Measurements from ENCODE around the gene HPSE2.

The HPSE2 gene

DNA sequence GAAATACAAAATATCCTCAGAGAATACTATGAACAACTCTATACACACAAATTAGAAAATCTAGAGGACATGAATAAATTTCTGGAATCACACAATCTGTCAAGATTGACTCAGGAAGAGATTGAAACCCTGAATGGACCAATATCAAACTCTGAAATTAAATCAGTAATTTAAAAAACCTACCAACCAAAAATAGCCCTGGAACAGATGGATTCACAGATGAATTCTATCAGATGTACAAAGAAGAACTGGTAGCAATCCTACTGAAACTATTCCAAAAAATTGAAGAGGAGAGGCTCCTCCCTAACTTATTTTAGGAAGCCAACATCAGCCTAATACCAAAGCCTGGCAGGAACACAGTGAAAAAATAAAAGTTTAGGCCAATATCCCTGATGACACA lies 190.0 kb downstream of the HPSE2 start:
- no peak for ATAC-seq
- TF ChIP-seq CSDC2 (CRISPR knock-in tag; IDR thresholded peaks at IDR 0.05) (no peak), SNAI2 (CRISPR knock-in tag; IDR thresholded peaks at IDR 0.05) (no peak), GLIS3 (CRISPR knock-in tag; IDR thresholded peaks at IDR 0.05) (no peak), ARNTL (CRISPR knock-in tag; IDR thresholded peaks at IDR 0.05; ENCODE audit: borderline replicate concordance, low read depth) (no peak), ZFP30 (CRISPR knock-in tag; IDR thresholded peaks at IDR 0.05) (no peak), ZFP3 (CRISPR knock-in tag; IDR thresholded peaks at IDR 0.05) (no peak), ZNF565 (CRISPR knock-in tag; conservative IDR thresholded peaks at IDR 0.05; ENCODE audit: low read depth) (no peak), OSR1 (CRISPR knock-in tag; IDR thresholded peaks at IDR 0.05) (no peak), PPARA (CRISPR knock-in tag; IDR thresholded peaks at IDR 0.05; ENCODE audit: borderline replicate concordance) (no peak), ZNF8 (CRISPR knock-in tag; IDR thresholded peaks at IDR 0.05) (no peak), ZC3H10 (CRISPR knock-in tag; IDR thresholded peaks at IDR 0.05) (no peak), ESRRG (CRISPR knock-in tag; IDR thresholded peaks at IDR 0.05) (no peak)
- TF ChIP-seq, protein P1, sequence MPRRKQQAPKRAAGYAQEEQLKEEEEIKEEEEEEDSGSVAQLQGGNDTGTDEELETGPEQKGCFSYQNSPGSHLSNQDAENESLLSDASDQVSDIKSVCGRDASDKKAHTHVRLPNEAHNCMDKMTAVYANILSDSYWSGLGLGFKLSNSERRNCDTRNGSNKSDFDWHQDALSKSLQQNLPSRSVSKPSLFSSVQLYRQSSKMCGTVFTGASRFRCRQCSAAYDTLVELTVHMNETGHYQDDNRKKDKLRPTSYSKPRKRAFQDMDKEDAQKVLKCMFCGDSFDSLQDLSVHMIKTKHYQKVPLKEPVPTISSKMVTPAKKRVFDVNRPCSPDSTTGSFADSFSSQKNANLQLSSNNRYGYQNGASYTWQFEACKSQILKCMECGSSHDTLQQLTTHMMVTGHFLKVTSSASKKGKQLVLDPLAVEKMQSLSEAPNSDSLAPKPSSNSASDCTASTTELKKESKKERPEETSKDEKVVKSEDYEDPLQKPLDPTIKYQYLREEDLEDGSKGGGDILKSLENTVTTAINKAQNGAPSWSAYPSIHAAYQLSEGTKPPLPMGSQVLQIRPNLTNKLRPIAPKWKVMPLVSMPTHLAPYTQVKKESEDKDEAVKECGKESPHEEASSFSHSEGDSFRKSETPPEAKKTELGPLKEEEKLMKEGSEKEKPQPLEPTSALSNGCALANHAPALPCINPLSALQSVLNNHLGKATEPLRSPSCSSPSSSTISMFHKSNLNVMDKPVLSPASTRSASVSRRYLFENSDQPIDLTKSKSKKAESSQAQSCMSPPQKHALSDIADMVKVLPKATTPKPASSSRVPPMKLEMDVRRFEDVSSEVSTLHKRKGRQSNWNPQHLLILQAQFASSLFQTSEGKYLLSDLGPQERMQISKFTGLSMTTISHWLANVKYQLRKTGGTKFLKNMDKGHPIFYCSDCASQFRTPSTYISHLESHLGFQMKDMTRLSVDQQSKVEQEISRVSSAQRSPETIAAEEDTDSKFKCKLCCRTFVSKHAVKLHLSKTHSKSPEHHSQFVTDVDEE (CRISPR knock-in tag; IDR thresholded peaks at IDR 0.05) = no peak
- TF ChIP-seq, protein P2, sequence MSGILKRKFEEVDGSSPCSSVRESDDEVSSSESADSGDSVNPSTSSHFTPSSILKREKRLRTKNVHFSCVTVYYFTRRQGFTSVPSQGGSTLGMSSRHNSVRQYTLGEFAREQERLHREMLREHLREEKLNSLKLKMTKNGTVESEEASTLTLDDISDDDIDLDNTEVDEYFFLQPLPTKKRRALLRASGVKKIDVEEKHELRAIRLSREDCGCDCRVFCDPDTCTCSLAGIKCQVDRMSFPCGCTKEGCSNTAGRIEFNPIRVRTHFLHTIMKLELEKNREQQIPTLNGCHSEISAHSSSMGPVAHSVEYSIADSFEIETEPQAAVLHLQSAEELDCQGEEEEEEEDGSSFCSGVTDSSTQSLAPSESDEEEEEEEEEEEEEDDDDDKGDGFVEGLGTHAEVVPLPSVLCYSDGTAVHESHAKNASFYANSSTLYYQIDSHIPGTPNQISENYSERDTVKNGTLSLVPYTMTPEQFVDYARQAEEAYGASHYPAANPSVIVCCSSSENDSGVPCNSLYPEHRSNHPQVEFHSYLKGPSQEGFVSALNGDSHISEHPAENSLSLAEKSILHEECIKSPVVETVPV (CRISPR knock-in tag; IDR thresholded peaks at IDR 0.05) = no peak

DNA sequence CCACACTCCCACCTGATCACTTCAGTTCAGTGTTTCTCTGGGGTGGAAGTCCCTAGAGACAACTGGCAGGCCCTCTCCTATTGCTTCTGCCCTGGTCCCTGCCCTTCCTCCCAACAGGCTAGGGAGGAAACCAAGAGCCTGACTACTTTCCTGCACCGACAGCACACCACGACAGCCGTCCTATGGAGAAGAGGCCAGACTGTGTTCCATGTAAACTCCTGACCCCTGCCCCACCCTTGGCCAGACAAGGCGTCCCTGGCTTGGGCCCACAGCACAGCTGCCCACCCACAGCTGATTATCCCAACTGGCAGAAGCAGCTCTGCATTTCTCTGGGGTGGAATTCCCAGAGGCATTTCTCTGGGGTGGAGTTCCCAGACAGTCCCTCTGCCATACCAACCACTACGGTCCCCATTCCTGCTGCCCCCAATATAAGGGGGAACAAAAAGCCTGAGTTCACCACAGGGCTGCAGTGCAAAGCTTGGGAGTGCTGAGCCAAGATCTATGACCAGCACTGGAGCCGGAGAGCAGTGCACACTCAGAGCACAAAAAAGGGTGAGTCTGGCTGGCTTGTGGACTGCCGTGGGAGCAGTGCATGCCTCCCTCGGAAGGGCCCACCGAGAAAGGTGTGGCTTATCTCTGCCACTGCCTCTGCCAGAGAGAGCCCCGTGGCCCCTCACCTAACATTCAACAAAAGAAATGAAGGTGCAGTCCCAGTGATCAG lies 193.4 kb downstream of the HPSE2 start:
- TF ChIP-seq BACH2 (CRISPR knock-in tag; IDR thresholded peaks at IDR 0.05; ENCODE audit: borderline replicate concordance) (no peak), OSR1 (CRISPR knock-in tag; IDR thresholded peaks at IDR 0.05) (no peak), ZNF565 (CRISPR knock-in tag; conservative IDR thresholded peaks at IDR 0.05; ENCODE audit: low read depth) (no peak), ZNF70 (CRISPR knock-in tag; IDR thresholded peaks at IDR 0.05) (no peak), GLIS3 (CRISPR knock-in tag; IDR thresholded peaks at IDR 0.05) (no peak), SNAI2 (CRISPR knock-in tag; IDR thresholded peaks at IDR 0.05) (no peak), ESRRG (CRISPR knock-in tag; IDR thresholded peaks at IDR 0.05) (no peak), CSDC2 (CRISPR knock-in tag; IDR thresholded peaks at IDR 0.05) (no peak), ZC3H10 (CRISPR knock-in tag; IDR thresholded peaks at IDR 0.05) (no peak), ZNF8 (CRISPR knock-in tag; IDR thresholded peaks at IDR 0.05) (no peak), TCF4 (CRISPR knock-in tag; IDR thresholded peaks at IDR 0.05; ENCODE audit: borderline replicate concordance) (no peak), TOX (CRISPR knock-in tag; IDR thresholded peaks at IDR 0.05; ENCODE audit: borderline replicate concordance) (no peak), ARNTL (CRISPR knock-in tag; IDR thresholded peaks at IDR 0.05; ENCODE audit: borderline replicate concordance, low read depth) (no peak), ZFP30 (CRISPR knock-in tag; IDR thresholded peaks at IDR 0.05) (no peak)
- TF ChIP-seq, protein P2 (CRISPR knock-in tag; IDR thresholded peaks at IDR 0.05) = no peak
- TF ChIP-seq, protein P3, sequence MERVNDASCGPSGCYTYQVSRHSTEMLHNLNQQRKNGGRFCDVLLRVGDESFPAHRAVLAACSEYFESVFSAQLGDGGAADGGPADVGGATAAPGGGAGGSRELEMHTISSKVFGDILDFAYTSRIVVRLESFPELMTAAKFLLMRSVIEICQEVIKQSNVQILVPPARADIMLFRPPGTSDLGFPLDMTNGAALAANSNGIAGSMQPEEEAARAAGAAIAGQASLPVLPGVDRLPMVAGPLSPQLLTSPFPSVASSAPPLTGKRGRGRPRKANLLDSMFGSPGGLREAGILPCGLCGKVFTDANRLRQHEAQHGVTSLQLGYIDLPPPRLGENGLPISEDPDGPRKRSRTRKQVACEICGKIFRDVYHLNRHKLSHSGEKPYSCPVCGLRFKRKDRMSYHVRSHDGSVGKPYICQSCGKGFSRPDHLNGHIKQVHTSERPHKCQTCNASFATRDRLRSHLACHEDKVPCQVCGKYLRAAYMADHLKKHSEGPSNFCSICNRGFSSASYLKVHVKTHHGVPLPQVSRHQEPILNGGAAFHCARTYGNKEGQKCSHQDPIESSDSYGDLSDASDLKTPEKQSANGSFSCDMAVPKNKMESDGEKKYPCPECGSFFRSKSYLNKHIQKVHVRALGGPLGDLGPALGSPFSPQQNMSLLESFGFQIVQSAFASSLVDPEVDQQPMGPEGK (CRISPR knock-in tag; IDR thresholded peaks at IDR 0.05; ENCODE audit: borderline replicate concordance) = no peak
- TF ChIP-seq, protein P4, sequence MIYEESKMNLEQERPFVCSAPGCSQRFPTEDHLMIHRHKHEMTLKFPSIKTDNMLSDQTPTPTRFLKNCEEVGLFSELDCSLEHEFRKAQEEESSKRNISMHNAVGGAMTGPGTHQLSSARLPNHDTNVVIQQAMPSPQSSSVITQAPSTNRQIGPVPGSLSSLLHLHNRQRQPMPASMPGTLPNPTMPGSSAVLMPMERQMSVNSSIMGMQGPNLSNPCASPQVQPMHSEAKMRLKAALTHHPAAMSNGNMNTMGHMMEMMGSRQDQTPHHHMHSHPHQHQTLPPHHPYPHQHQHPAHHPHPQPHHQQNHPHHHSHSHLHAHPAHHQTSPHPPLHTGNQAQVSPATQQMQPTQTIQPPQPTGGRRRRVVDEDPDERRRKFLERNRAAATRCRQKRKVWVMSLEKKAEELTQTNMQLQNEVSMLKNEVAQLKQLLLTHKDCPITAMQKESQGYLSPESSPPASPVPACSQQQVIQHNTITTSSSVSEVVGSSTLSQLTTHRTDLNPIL (CRISPR knock-in tag; IDR thresholded peaks at IDR 0.05; ENCODE audit: low read depth) = no peak
- TF ChIP-seq, protein P5, sequence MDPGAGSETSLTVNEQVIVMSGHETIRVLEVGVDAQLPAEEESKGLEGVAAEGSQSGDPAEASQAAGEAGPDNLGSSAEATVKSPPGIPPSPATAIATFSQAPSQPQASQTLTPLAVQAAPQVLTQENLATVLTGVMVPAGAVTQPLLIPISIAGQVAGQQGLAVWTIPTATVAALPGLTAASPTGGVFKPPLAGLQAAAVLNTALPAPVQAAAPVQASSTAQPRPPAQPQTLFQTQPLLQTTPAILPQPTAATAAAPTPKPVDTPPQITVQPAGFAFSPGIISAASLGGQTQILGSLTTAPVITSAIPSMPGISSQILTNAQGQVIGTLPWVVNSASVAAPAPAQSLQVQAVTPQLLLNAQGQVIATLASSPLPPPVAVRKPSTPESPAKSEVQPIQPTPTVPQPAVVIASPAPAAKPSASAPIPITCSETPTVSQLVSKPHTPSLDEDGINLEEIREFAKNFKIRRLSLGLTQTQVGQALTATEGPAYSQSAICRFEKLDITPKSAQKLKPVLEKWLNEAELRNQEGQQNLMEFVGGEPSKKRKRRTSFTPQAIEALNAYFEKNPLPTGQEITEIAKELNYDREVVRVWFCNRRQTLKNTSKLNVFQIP (CRISPR knock-in tag; IDR thresholded peaks at IDR 0.05; ENCODE audit: borderline replicate concordance, low read depth) = no peak
- TF ChIP-seq, protein P1 (CRISPR knock-in tag; IDR thresholded peaks at IDR 0.05) = no peak

More for the DNA sequence above, 193.4 kb downstream of the HPSE2 start:
- no peak for ATAC-seq
